Spleen (tissue), 11 donors: ENCODE results near the gene AP2S1. TPM values are rescaled to one million over a fixed set of nuclear protein-coding genes. Genes with fewer than 3 reads are reported as not detected.
"Not testable (repeated sequence)": the region's sequence is repeated elsewhere in the genome, so short reads cannot be mapped to it uniquely, and the experiment has no call there.

ENCODE experiments used
- DNase-seq: peaks from one replicate; pipeline ENCODE4 v3.0.0-alpha.2; 2020
- H3K27ac ChIP-seq, 8 donors: fragments of 200-600 bp; sonication (generic) in 7 of 8; 1 replicate in 4 of 8; 2 replicates in 4 of 8; pipeline versions ENCODE4 v1.5.0 to v1.8.0; 2016 to 2021; ENCODE audit warnings: inconsistent platforms in 4 of 8, mild to moderate bottlenecking in 4 of 8, moderate library complexity in 1 of 8
- H3K27me3 ChIP-seq, 7 donors: fragments of 200-600 bp; sonication (generic) in 6 of 7; replicated peaks in 1 of 7; 1 replicate in 4 of 7; 2 replicates in 3 of 7; pipeline versions ENCODE4 v1.5.0 to v1.8.0; 2016 to 2021; ENCODE audit warnings: inconsistent platforms in 3 of 7, mild to moderate bottlenecking in 1 of 7
- H3K36me3 ChIP-seq, 6 donors: fragments of 200-600 bp; sonication (generic) in 5 of 6; 1 replicate in 4 of 6; 2 replicates in 2 of 6; pipeline versions ENCODE4 v1.5.0 to v1.8.0; 2016 to 2021; ENCODE audit warnings: inconsistent platforms in 2 of 6
- H3K4me1 ChIP-seq, 6 donors: fragments of 200-600 bp; sonication (generic) in 5 of 6; 1 replicate in 3 of 6; 2 replicates in 3 of 6; pipeline versions ENCODE4 v1.5.0 to v1.8.0; 2016 to 2021; ENCODE audit warnings: inconsistent platforms in 3 of 6
- H3K4me3 ChIP-seq, 8 donors: fragments of 200-600 bp; sonication (generic) in 7 of 8; 1 replicate in 4 of 8; 2 replicates in 4 of 8; pipeline versions ENCODE4 v1.5.0 to v1.8.0; 2016 to 2021; ENCODE audit warnings: inconsistent platforms in 4 of 8, mild to moderate bottlenecking in 4 of 8, moderate library complexity in 2 of 8
- H3K9me3 ChIP-seq, 8 donors: fragments of 200-600 bp; sonication (generic) in 7 of 8; 1 replicate in 4 of 8; 2 replicates in 4 of 8; pipeline versions ENCODE4 v1.5.0 to v1.8.0; 2016 to 2021; ENCODE audit warnings: inconsistent platforms in 4 of 8
- CTCF ChIP-seq, 11 experiments: fragments of 200-600 bp in 7 of 11; fragments of 450-650 bp in 4 of 11; sonication (generic) in 4 of 11; IDR thresholded peaks in 8 of 11; conservative IDR thresholded peaks in 3 of 11; 1 replicate in 7 of 11; 2 replicates in 4 of 11; pipeline versions ENCODE4 v1.4.0 to v1.8.0; 2016 to 2021; ENCODE audit warnings: antibody characterized with exemption in 11 of 11, inconsistent platforms in 4 of 11, mild to moderate bottlenecking in 1 of 11
- POLR2A ChIP-seq, 3 donors: fragments of 450-650 bp; IDR thresholded peaks; one replicate each; pipeline ENCODE4 v1.5.1; 2017; ENCODE audit warnings: antibody characterized with exemption in 3 of 3, mild to moderate bottlenecking in 1 of 3
- POLR2AphosphoS5 ChIP-seq, 3 donors: sonication (generic); formaldehyde crosslinking; IDR thresholded peaks; one replicate each; pipeline ENCODE4 v1.5.1; 2017; ENCODE audit warnings: antibody characterized with exemption in 3 of 3
- WGBS, 5 donors: extraction: QIAGEN DNeasy Blood & Tissue Kit in 3 of 5; methylation state at CpG; one replicate each; pipeline versions ENCODE4 v1.1.5 to v1.1.7; 2013 to 2018; 5-methylcytosine and 5-hydroxymethylcytosine counted together
- intact Hi-C: fragments of 100-400 bp; cut with DNase I; formaldehyde crosslinking; loops from one replicate; pipeline ENCODE4 v1.15.0; 2023; ENCODE audit warnings: low total_unique reads
- polyA plus RNA-seq, 3 donors: library from polyadenylated mRNA; stranded (reverse); fragments of 200-250 nt; gene quantifications; one replicate each; pipeline ENCODE4 v1.2.1, GENCODE V29; 2013
- total RNA-seq, 7 donors: library from RNA; depleted of rRNA in 3 of 7; stranded (reverse); fragments of >200 nt in 3 of 7; fragmentation: NEBNext Ultra II Directional in 4 of 7; extraction: Animal tissue kit (Norgen Biotek cat#: 25700) in 4 of 7; gene quantifications; one replicate each; pipeline versions ENCODE4 v1.1.0 to v1.2.1, GENCODE V29; 2016 to 2021
- donor health status: healthy with polysubstance abuse.
- donor health status: DM: no; HTN: no; CAD: no; lungs with moderate emphysema.
- donor health status: DM: no; HTN: no; CAD: no.
- donor health status: Bipolar disorder and iron deficiency.
- donor health status: healthy.
- donor health status: DM: no; HTN: no; CAD: no.
- donor health status: DM: yes; HTN: yes; CAD: no.

The AP2S1 gene
- total and polyA plus RNA-seq, 10 donors = 58.0 to 145 (median 110) TPM

GRCh38 chr19:46887240-46887782, 36.7 kb upstream of the AP2S1 start:
- Histone ChIP-seq H3K4me3 (no peak overlapping the region), H3K27me3 (no peaks in the 10 kb centered on the region), H3K36me3 (no peaks in the 10 kb centered on the region), H3K9me3 (no peaks in the 10 kb centered on the region), H3K27ac (no peak overlapping the region), H3K4me1 (peaks cover 0 to 54% (median 9%) of the 10 kb centered on the region in 6 donors)
- 94 to 95% (median 94%) methylated on average over 5 of the region's 5 CpGs for WGBS, 5 donors
- intact Hi-C loops = no loop called here
- TF ChIP-seq POLR2AphosphoS5 (IDR thresholded peaks at IDR 0.05) (no peak), POLR2A (IDR thresholded peaks at IDR 0.05) (no peak)
- DNase-seq = no peak

GRCh38 chr19:46886546-46887239, 36.0 kb upstream of the AP2S1 start:
- Histone ChIP-seq H3K27ac (no peak overlapping the region), H3K27me3 (no peaks in the 10 kb centered on the region), H3K4me1 (peaks cover 0 to 55% (median 5%) of the 10 kb centered on the region in 6 donors), H3K9me3 (no peaks in the 10 kb centered on the region), H3K4me3 (no peak overlapping the region), H3K36me3 (no peaks in the 10 kb centered on the region)
- no peak for DNase-seq
- WGBS, 5 donors = 80 to 90% (median 87%) methylated on average over 5 of the region's 5 CpGs
- intact Hi-C loops = no loop called here
- TF ChIP-seq POLR2AphosphoS5 (IDR thresholded peaks at IDR 0.05) = no peak
- TF ChIP-seq POLR2A (IDR thresholded peaks at IDR 0.05) = no peak
- TF ChIP-seq CTCF (IDR thresholded peaks at IDR 0.05 in 8 of 11, conservative IDR thresholded peaks at IDR 0.05 in 3 of 11) = no peak

GRCh38 chr19:46885411-46885810, 34.8 kb upstream of the AP2S1 start:
- H3K27me3 ChIP-seq = no peaks in the 10 kb centered on the region
- no peak overlapping the region for H3K27ac ChIP-seq
- TF ChIP-seq POLR2A (IDR thresholded peaks at IDR 0.05) (no peak), POLR2AphosphoS5 (IDR thresholded peaks at IDR 0.05) (no peak), CTCF (IDR thresholded peaks at IDR 0.05 in 8 of 11, conservative IDR thresholded peaks at IDR 0.05 in 3 of 11) (no peak)
- peaks cover 0 to 7% (median 0%) of the 10 kb centered on the region in 6 donors for H3K36me3 ChIP-seq
- 86 to 99% (median 91%) methylated on average over 2 of the region's 2 CpGs for WGBS, 5 donors
- DNase-seq = no peak
- intact Hi-C loops = no loop called here
- peaks cover 0 to 49% (median 4%) of the 10 kb centered on the region in 6 donors for H3K4me1 ChIP-seq
- H3K9me3 ChIP-seq = no peaks in the 10 kb centered on the region
- no peak overlapping the region for H3K4me3 ChIP-seq

GRCh38 chr19:46882751-46883150, 32.1 kb upstream of the AP2S1 start:
- peaks cover 0 to 15% (median 0%) of the 10 kb centered on the region in 6 donors for H3K36me3 ChIP-seq
- H3K4me3 ChIP-seq, H3K9me3 ChIP-seq, DNase-seq, H3K27ac ChIP-seq, H3K27me3 ChIP-seq, intact Hi-C loops: not testable (repeated sequence)
- H3K4me1 ChIP-seq = peaks cover 0 to 52% (median 0%) of the 10 kb centered on the region in 6 donors
- 78 to 94% (median 87%) methylated on average over 4 of the region's 4 CpGs for WGBS, 5 donors

GRCh38 chr19:46882034-46882433, 31.4 kb upstream of the AP2S1 start:
- no peaks in the 10 kb centered on the region for H3K9me3 ChIP-seq
- no peak overlapping the region for H3K27ac ChIP-seq
- TF ChIP-seq CTCF (IDR thresholded peaks at IDR 0.05 in 8 of 11, conservative IDR thresholded peaks at IDR 0.05 in 3 of 11) (no peak), POLR2AphosphoS5 (IDR thresholded peaks at IDR 0.05) (no peak), POLR2A (IDR thresholded peaks at IDR 0.05) (no peak)
- DNase-seq = no peak
- WGBS, 5 donors = 94 to 99% (median 96%) methylated on average over 4 of the region's 4 CpGs
- no peak overlapping the region for H3K4me3 ChIP-seq
- H3K4me1 ChIP-seq = peaks cover 0 to 45% (median 0%) of the 10 kb centered on the region in 6 donors
- no peaks in the 10 kb centered on the region for H3K27me3 ChIP-seq
- peaks cover 0 to 15% (median 0%) of the 10 kb centered on the region in 6 donors for H3K36me3 ChIP-seq
- intact Hi-C loops = no loop called here
